Activated naive CD4-positive, alpha-beta T cell treated with anti-CD3 and anti-CD28 coated beads, Interleukin-2, amount 50 U/mL, for 24 hours (primary cell): ENCODE data around the gene ZDHHC3.

Experiments used
- H3K27ac Mint-ChIP-seq: one replicate; pipeline ENCODE4 v1.8.0; 2021; ENCODE audit warnings: mild to moderate bottlenecking, mixed read lengths
- H3K27me3 Mint-ChIP-seq: one replicate; pipeline ENCODE4 v1.8.0; 2021; ENCODE audit warnings: mixed read lengths
- H3K36me3 Mint-ChIP-seq: one replicate; pipeline ENCODE4 v1.8.0; 2021; ENCODE audit warnings: mixed read lengths
- H3K4me1 Mint-ChIP-seq: one replicate; pipeline ENCODE4 v1.8.0; 2021; ENCODE audit warnings: mixed read lengths
- H3K4me3 Mint-ChIP-seq: one replicate; pipeline ENCODE4 v1.8.0; 2021; ENCODE audit warnings: mild to moderate bottlenecking, mixed read lengths
- H3K9me3 Mint-ChIP-seq: one replicate; pipeline ENCODE4 v1.8.0; 2021; ENCODE audit warnings: mixed read lengths

ZDHHC3 gene

DNA sequence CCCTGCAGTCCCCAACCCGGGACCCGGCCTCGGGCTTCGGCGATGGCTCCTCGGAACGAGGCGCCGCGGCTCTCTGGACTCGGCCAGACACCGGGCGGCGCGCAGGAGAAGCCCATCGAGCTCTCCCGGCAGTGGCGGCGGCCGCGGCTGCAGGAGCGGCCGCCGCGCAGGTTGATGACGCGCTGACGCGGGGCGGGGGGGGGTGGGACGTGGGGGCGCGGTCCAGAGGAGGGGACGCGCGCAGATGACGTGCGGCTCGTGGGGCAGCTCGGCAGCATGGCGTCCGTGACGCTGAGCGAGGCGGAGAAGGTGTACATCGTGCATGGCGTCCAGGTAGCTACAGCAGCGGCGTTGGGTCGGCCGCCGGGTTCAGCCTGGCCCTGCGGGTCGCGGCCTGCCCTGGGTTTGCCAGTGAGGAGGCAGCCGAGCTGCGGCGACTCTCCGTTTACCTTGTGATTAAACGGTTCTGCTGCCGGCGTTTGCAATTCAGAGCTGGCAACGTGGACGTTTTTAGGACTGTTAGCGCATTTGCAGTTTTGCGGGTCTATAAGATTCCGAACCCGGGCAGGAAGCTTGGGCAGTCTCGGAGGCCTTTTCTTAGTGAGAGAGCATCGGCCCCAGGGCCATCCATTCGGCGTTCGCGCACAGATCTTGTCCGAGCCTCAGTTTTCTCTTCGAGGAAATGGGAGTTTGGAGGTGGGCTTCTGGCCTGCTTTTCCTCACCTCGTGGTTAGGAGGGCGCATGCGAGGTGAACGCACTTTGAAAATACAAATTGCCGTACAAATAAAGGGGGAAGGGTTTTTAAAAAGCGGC, at the start of gene ZDHHC3, which contains the start of gene EXOSC7:
Gene ZDHHC3, minus strand, starts transcription at position 173 of the 814 bp plus-strand sequence. CDS start 16,738 bp downstream, outside the sequence.
Gene EXOSC7, plus strand, starts transcription at position 243 of the 814 bp plus-strand sequence. Its CDS starts 34 bp downstream, at position 277.
- Mint-ChIP-seq H3K9me3 (no peaks in the 10 kb centered on the region), H3K36me3 (no peaks in the 10 kb centered on the region), H3K27ac (peak within 1 kb of the TSS; percentile 98), H3K4me1 (peaks cover 76% of the 10 kb centered on the region), H3K27me3 (no peaks in the 10 kb centered on the region), H3K4me3 (peak within 1 kb of the TSS; percentile 97)

- no peak overlapping the region for H3K4me3 Mint-ChIP-seq
- no peaks in the 10 kb centered on the region for H3K27me3 Mint-ChIP-seq
- H3K4me1 Mint-ChIP-seq: peaks cover 22% of the 10 kb centered on the region
- no peaks in the 10 kb centered on the region for H3K9me3 Mint-ChIP-seq
- no peak overlapping the region for H3K27ac Mint-ChIP-seq
- H3K36me3 Mint-ChIP-seq: no peaks in the 10 kb centered on the region
These were observed 48.7 kb upstream of the ZDHHC3 start for GRCh38 chr3:45024542-45025255.

- Mint-ChIP-seq H3K4me1 (peaks cover 22% of the 10 kb centered on the region), H3K9me3 (no peaks in the 10 kb centered on the region), H3K27ac (no peak overlapping the region), H3K4me3 (no peak overlapping the region), H3K27me3 (no peaks in the 10 kb centered on the region), H3K36me3 (no peaks in the 10 kb centered on the region)
These were observed 47.7 kb upstream of the ZDHHC3 start for GRCh38 chr3:45023675-45024074.

- Mint-ChIP-seq H3K27me3 (no peaks in the 10 kb centered on the region), H3K9me3 (no peaks in the 10 kb centered on the region), H3K4me1 (peaks cover 22% of the 10 kb centered on the region), H3K4me3 (no peak overlapping the region), H3K36me3 (no peaks in the 10 kb centered on the region), H3K27ac (no peak overlapping the region)
These were observed 45.7 kb upstream of the ZDHHC3 start for GRCh38 chr3:45021524-45022297.

DNA sequence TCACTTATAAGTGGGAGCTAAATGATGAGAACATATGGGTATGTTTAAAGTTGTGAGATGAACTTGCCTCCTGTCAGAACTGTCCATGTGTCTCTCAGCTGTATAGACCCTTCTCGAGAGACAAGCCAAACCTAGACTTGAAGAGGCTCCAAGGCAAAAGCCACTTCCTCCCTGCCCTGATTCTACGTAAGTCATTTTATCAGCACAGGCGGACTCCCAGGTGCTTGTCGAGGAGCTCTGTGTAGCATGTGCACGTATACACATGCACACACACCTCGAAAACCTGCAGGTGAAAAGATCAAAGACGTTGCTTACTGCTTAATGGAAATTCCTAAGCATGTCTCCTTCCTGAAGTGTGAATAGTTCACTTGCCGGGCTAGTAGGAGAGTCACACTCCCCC, 44.6 kb upstream of the ZDHHC3 start:
- H3K36me3 Mint-ChIP-seq: peaks cover 4% of the 10 kb centered on the region
- peaks cover 25% of the 10 kb centered on the region for H3K4me1 Mint-ChIP-seq
- H3K27me3 Mint-ChIP-seq: no peaks in the 10 kb centered on the region
- H3K27ac Mint-ChIP-seq: peak overlapping the region; percentile 19
- H3K9me3 Mint-ChIP-seq: no peaks in the 10 kb centered on the region
- no peak overlapping the region for H3K4me3 Mint-ChIP-seq

GRCh38 chr3:45017821-45018220, 41.8 kb upstream of the ZDHHC3 start:
- Mint-ChIP-seq H3K4me3 (no peak overlapping the region), H3K4me1 (peaks cover 25% of the 10 kb centered on the region), H3K36me3 (peaks cover 17% of the 10 kb centered on the region), H3K27me3 (no peaks in the 10 kb centered on the region), H3K9me3 (no peaks in the 10 kb centered on the region), H3K27ac (no peak overlapping the region)

GRCh38 chr3:45016916-45017315, 40.9 kb upstream of the ZDHHC3 start:
- no peak overlapping the region for H3K4me3 Mint-ChIP-seq
- no peaks in the 10 kb centered on the region for H3K9me3 Mint-ChIP-seq
- H3K4me1 Mint-ChIP-seq: peaks cover 24% of the 10 kb centered on the region
- peaks cover 21% of the 10 kb centered on the region for H3K36me3 Mint-ChIP-seq
- H3K27ac Mint-ChIP-seq: no peak overlapping the region
- no peaks in the 10 kb centered on the region for H3K27me3 Mint-ChIP-seq

DNA sequence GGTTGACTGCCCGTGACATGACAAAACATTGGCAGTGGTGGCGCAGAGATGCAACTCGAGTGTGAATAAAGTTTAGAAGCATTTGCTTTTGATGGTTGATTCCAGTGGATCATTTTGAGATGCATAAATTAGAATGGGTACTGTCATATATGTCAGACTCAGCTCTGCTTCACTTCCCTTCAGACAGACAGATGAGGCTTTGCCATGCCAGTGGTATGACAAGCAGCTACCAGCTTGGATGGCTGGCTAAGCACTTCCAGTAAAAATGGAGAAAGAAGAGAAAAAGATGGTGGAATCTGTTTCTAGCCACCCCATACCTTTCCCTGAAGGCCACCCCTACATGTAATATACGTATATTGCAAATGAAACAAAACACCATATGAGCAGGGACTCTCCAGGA, 36.6 kb upstream of the ZDHHC3 start:
- no peak overlapping the region for H3K27ac Mint-ChIP-seq
- no peaks in the 10 kb centered on the region for H3K9me3 Mint-ChIP-seq
- peaks cover 29% of the 10 kb centered on the region for H3K36me3 Mint-ChIP-seq
- H3K27me3 Mint-ChIP-seq: no peaks in the 10 kb centered on the region
- no peak overlapping the region for H3K4me3 Mint-ChIP-seq
- H3K4me1 Mint-ChIP-seq: peaks cover 19% of the 10 kb centered on the region

GRCh38 chr3:45011756-45012508, 36.0 kb upstream of the ZDHHC3 start:
- H3K4me3 Mint-ChIP-seq: no peak overlapping the region
- H3K27me3 Mint-ChIP-seq: no peaks in the 10 kb centered on the region
- H3K36me3 Mint-ChIP-seq: peaks cover 33% of the 10 kb centered on the region
- no peak overlapping the region for H3K27ac Mint-ChIP-seq
- H3K9me3 Mint-ChIP-seq: no peaks in the 10 kb centered on the region
- peaks cover 23% of the 10 kb centered on the region for H3K4me1 Mint-ChIP-seq

- Mint-ChIP-seq H3K27ac (no peak overlapping the region), H3K27me3 (no peaks in the 10 kb centered on the region), H3K4me1 (peaks cover 23% of the 10 kb centered on the region), H3K4me3 (no peak overlapping the region), H3K9me3 (no peaks in the 10 kb centered on the region), H3K36me3 (peaks cover 31% of the 10 kb centered on the region)
These were observed 34.9 kb upstream of the ZDHHC3 start for GRCh38 chr3:45010811-45011333.

DNA sequence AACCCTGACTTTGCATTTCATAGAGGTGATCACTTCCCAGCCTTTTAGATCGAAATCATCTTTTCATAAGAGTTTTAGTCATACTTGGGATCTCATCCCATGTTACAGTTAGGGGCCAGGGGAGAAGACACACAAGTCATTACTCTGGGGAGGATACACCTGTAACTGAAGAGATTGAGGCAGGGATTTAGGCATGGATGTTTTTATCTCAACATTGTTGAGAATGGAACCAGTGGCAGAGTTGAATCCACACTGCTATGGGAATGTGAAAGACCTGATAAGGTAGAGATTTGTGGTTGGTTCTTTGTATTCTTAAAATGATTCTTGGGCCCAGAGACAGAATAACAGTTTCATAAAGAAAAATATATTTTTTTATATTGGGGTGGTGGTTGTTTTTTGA, 33.9 kb upstream of the ZDHHC3 start:
- Mint-ChIP-seq H3K4me3 (no peak overlapping the region), H3K4me1 (peaks cover 33% of the 10 kb centered on the region), H3K36me3 (peaks cover 37% of the 10 kb centered on the region), H3K27me3 (no peaks in the 10 kb centered on the region), H3K27ac (no peak overlapping the region), H3K9me3 (peaks cover 2% of the 10 kb centered on the region)

GRCh38 chr3:45008117-45008516, 32.1 kb upstream of the ZDHHC3 start:
- H3K4me1 Mint-ChIP-seq: peaks cover 46% of the 10 kb centered on the region
- peaks cover 4% of the 10 kb centered on the region for H3K9me3 Mint-ChIP-seq
- H3K27me3 Mint-ChIP-seq: no peaks in the 10 kb centered on the region
- H3K27ac Mint-ChIP-seq: no peak overlapping the region
- no peak overlapping the region for H3K4me3 Mint-ChIP-seq
- H3K36me3 Mint-ChIP-seq: peaks cover 39% of the 10 kb centered on the region

DNA sequence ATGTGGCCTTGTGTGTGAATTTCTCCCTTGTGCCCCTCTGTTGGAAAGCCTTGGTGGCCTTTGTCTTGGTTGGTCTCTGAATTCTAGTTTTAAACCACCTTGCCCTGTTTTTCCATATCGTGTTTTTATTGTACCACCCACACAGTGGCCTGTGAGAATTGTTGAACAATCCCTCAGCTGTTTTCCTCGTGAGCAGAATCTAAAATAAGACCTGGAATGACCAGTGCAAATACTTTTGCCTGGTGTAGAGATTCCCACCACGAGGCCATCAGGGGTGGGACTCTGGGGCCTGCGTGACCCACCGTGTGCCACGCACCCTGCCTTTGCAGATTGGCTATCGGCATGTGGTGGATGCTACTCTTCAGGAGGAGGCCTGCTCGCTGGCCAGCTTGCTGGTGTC, 31.1 kb upstream of the ZDHHC3 start:
- Mint-ChIP-seq H3K4me3 (peak overlapping the region; percentile 42), H3K36me3 (peaks cover 37% of the 10 kb centered on the region), H3K27ac (peak overlapping the region; percentile 65), H3K27me3 (no peaks in the 10 kb centered on the region), H3K9me3 (peaks cover 4% of the 10 kb centered on the region), H3K4me1 (peaks cover 56% of the 10 kb centered on the region)

- H3K36me3 Mint-ChIP-seq: peaks cover 36% of the 10 kb centered on the region
- peaks cover 51% of the 10 kb centered on the region for H3K4me1 Mint-ChIP-seq
- H3K27ac Mint-ChIP-seq: no peak overlapping the region
- H3K9me3 Mint-ChIP-seq: peaks cover 4% of the 10 kb centered on the region
- H3K4me3 Mint-ChIP-seq: no peak overlapping the region
- H3K27me3 Mint-ChIP-seq: no peaks in the 10 kb centered on the region
These were observed 27.9 kb upstream of the ZDHHC3 start for GRCh38 chr3:45003859-45004258.

- Mint-ChIP-seq H3K36me3 (peaks cover 36% of the 10 kb centered on the region), H3K27ac (no peak overlapping the region), H3K9me3 (peaks cover 4% of the 10 kb centered on the region), H3K4me3 (no peak overlapping the region), H3K4me1 (peaks cover 48% of the 10 kb centered on the region), H3K27me3 (no peaks in the 10 kb centered on the region)
These were observed 27.4 kb upstream of the ZDHHC3 start for GRCh38 chr3:45003406-45003805.
